CMK (cell line): Measurements from ENCODE around the gene MPND.
A peak's percentile ranks its signal among the peaks of the same experiment; 100 is the strongest.

Experiments
- DNase-seq: peaks from one replicate; pipeline ENCODE4 v3.0.0-alpha.2; 2010; ENCODE audit warnings: low read depth

Gene MPND

GRCh38 chr19:4366666-4367335, 23.4 kb downstream of the MPND start:
- no peak for DNase-seq

DNA sequence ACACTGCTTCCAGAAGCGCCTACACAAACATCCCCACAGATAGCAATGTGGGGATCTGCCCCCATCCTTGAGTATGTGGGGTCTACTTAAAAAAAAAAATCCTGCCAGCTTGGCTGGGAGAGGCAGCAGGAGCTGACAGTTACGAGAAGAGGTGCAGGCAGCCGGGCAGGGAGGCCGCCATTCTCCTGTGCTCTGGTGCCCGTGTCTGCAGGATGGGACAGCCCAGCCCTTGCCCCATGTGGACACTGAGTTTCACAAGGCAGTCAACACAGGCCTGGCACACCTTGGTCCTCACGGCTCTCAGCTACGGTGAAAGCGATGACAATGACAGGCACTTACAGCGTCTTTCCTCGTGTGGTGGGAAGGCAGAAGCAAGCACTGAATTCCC, 24.0 kb downstream of the MPND start:
- DNase-seq, result no peak

GRCh38 chr19:4367781-4368127, 24.4 kb downstream of the MPND start:
- no peak for DNase-seq

- DNase-seq, result no peak
Measured at GRCh38 chr19:4368128-4368820, 24.9 kb downstream of the MPND start.

DNA sequence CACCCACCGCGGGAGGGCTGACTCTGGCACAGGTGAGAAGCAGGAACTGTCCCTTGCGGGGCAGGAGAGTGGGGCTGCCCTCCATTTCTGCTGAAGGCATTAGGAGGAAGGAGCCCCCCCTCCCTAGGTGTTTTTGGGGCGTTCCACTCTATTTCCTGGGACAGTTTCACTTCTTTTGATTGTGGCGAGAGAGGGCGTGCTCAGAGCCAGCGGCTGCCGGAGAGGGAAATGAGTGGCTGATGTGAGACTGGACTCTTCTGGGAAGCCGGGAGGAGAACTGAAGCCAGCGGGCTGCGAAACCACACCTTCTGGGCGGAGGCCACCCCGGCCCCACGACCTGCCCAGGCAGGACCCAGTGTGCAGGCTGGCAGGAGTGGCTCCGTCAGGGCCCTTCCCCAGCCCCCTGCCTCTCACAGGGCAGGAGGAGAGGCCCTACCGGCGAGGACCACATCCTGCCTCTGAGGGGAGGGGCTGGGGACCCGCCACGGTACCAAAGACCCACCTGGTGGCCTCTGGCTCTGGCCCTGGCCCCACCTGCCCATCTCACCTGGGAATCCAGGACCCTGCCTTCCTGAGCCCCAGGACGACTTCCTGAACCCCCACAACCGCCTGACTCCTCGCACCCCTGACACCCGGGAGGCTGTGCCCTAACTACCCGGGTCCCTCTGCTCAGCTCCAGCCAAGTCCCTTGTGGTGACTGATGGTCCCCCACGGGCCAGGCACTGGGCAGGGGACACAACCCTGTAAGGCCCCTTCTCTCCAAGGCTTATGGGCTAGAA, 25.9 kb downstream of the MPND start:
- DNase-seq, result no peak

GRCh38 chr19:4369888-4370260, 26.5 kb downstream of the MPND start:
- DNase-seq, result no peak

DNA sequence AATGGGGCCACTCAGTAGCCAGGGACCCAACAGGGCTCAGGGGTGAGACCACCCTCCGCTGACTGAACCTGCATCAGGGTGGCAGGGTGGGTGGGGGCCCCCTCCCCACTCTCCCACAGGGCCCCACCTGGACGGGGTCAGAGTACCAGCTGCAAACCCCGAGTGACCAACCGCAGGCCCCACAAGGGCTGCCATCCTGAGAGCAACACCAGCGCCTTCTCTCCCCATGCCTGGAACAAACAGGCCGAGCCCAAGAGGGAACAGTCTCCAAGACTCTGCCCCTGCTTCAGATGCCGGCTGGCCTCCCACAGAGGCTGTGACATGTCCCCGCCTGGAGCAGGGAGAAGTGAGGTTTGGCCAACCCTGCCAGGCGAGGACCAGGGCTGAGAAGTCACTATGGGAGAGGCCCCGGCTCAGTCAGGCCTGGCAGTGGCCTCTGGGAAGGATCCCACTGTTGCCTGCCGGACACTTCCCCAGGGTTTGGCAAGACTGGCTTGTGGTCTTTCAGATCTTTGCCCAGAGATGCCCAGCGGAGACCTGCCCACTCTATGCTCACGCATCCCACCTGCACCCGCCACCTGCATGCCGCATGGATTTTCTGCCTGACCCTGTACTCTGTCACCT, 27.2 kb downstream of the MPND start:
- no peak for DNase-seq

GRCh38 chr19:4371247-4372164, 28.1 kb downstream of the MPND start:
- no peak for DNase-seq

DNA sequence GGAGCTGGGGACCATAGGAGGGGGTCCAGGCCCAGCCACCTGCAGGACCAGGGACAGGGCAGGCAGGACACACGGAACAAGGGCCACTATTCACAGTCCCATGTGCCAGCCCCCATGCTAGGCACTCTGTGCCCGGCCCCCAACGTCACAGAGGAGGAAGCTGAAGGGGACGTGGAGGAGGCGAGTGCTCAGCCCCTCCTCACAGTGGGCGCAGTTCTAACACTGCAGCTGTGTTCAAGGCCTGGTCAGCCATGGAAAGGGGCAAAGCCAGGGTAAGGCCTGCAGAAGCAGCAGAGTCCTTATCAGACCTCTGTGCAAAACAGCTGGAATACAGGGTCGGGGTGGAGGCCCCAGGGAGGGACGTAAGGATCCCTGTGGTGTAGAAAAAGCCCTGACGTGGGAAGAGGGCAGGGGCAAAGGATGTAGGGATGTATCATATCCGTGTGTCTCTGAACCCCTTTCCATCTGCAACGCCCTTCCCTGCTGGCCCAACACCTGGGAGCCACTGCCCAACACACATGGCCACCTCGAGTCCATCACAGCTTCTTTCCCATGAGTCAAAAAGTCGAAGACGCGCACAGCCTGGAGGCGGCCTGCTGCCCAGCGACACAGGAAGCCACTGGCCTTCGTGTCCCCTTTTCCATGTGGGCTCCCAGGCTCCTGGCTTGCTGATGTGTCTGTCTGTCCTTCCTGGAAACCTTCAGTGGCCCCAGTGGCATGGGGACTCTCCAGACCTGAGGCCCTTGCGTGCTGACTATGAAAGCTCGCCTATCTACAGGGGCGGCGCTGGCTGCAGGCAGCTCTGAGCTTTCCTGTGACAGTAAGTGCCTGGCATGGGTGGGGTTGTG, 29.0 kb downstream of the MPND start:
- DNase-seq, result no peak

GRCh38 chr19:4373013-4373367, 29.6 kb downstream of the MPND start:
- no peak for DNase-seq

GRCh38 chr19:4373601-4374497, 30.5 kb downstream of the MPND start:
- DNase-seq, result no peak

DNA sequence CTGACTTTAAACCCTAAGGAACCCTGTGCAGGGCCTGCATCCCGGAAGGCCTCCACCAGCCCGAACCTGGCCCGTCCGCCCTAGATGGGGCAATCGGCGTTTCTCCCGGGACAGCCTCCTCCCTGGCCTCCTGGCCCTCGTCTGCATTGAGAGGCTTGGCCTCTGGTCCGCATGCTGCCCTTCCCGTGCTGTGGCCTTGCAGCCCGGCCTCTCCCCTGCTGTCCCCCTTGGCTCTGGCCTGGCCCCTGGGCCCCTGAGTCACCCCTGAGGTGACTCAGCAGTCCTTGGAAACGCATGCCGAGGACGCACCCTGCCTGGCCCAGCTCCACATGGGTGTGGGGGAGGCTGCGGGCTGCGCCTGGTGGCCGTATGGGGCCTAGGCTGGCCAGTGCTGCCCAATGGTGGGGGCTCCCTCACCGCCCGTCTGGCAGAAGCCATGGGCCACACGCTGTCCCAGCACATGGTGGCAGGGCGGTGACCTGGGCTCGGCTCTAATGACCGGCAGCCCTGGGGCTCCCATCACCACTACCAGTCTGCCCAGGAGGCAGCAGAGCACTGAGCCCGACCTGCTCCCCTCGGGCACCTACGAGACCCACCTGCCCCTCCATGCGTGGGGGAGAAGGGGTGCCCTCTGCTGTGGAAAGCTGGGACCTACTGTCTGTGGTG, 31.3 kb downstream of the MPND start:
- peak; percentile 67 for DNase-seq

GRCh38 chr19:4375164-4376027, 32.0 kb downstream of the MPND start:
- peak; percentile 86 for DNase-seq

DNA sequence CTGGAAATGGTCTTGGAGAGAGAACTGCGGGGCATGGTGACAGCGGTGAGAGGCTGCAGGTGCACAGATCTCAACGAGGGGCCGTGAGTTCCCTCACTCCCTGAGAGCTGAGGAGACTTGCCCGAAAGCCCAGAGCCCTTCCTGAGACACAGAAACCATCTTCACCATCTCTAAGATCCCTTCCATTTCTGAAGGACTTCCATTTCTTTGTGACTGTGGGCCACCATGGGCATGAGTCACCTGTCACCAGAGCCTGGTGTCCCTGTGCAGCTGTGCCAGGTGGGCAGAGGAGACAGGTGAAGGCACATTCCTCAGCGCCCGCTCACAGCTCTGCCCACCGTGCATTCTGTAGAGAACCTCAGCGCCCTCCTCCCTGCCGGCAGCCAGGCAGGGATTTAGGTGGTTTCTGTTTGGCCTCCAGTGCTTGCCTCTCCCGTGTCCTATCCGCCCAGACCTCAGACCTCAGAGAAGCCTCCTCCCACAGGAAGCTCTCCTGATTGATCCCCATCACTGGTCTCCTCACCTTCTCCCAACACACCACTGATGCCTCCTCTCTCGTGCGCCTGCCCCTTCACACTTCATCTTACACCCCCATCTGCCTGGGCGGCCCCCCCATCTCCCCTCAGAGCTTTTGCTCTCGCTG, 32.8 kb downstream of the MPND start:
- no peak for DNase-seq

- no peak for DNase-seq
Measured at GRCh38 chr19:4376671-4376990, 33.3 kb downstream of the MPND start.

- no peak for DNase-seq
Measured at GRCh38 chr19:4376991-4377781, 33.8 kb downstream of the MPND start.

GRCh38 chr19:4378886-4379285, 35.5 kb downstream of the MPND start:
- DNase-seq, result no peak
